SJSA1 (cell line): Measurements from ENCODE around the gene BTBD16. TPM values are rescaled to one million over a fixed set of nuclear protein-coding genes. Genes with fewer than 3 reads are reported as not detected.
A peak's percentile ranks its signal among the peaks of the same experiment; 100 is the strongest.

Source experiments
- DNase-seq, 2 experiments: peaks; one replicate each; pipeline ENCODE4 v3.0.0-alpha.2; 2015 to 2020; ENCODE audit warnings: low spot score in 2 of 2, low read depth in 1 of 2
- H3K27ac ChIP-seq: fragments of 250-450 bp; sonication (Bioruptor Pico); 2 replicates; pipeline ENCODE4 v1.5.1; 2020; ENCODE audit warnings: mild to moderate bottlenecking, moderate library complexity
- H3K27me3 ChIP-seq: fragments of 250-450 bp; sonication (Bioruptor Pico); replicated peaks from 2 replicates; pipeline ENCODE4 v1.5.1; 2020; ENCODE audit warnings: mild to moderate bottlenecking, moderate library complexity
- H3K36me3 ChIP-seq: fragments of 250-450 bp; sonication (Bioruptor Pico); 2 replicates; pipeline ENCODE4 v1.5.1; 2020; ENCODE audit warnings: mild to moderate bottlenecking
- H3K4me1 ChIP-seq: fragments of 250-450 bp; sonication (Bioruptor Pico); replicated peaks from 2 replicates; pipeline ENCODE4 v1.6.1; 2021; ENCODE audit warnings: mild to moderate bottlenecking
- H3K4me3 ChIP-seq: fragments of 250-450 bp; sonication (Bioruptor Pico); 2 replicates; pipeline ENCODE4 v1.5.1; 2020; ENCODE audit warnings: mild to moderate bottlenecking
- H3K9me3 ChIP-seq: fragments of 250-450 bp; sonication (Bioruptor Pico); replicated peaks from 2 replicates; pipeline ENCODE4 v1.5.1; 2020; ENCODE audit warnings: mild to moderate bottlenecking
- total RNA-seq: library from RNA; depleted of rRNA; stranded (reverse); fragments of >200 nt; shearing (Covaris generic); gene quantifications from 2 replicates; pipeline ENCODE4 v1.2.3, GENCODE V29; 2014

Gene BTBD16
- total RNA-seq, 1 experiment from 2014 or later: not detected

DNA sequence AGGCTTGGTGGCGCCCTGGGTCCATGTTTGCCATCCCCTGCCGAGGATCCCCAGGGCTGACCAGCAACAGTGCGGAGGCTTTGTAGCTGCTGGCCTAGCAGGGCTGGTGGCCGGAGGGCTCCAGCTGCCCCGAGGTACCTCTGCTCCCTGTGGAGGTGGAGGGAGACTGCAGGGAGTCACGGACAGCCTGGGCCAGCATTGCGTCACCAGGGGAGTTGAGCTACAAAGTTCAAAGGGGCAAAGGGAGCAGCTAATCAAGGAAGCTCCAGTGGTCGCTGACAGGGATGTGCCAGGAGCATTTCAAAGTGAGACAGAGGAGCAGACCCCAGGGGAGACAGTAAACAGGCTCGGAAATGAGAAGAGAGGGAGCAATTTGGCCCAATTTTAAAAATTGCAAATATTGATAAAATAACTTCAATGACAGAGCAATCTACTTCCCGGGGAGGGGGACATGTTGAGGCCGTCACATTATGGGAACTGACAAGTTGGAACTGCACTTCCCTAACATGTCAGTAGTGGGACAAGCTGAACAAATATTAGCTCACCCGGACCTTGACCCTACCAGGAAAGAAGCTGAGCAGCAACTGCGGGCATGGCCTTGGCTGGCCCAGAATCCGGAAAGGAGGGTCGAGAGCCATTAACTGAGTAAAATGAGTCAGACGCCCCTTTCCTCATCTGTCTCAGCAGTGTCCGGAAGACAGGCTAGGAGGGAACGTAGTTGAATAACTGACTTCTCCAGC, 39.4 kb downstream of the BTBD16 start:
- no peaks in the 10 kb centered on the region for H3K27me3 ChIP-seq

DNA sequence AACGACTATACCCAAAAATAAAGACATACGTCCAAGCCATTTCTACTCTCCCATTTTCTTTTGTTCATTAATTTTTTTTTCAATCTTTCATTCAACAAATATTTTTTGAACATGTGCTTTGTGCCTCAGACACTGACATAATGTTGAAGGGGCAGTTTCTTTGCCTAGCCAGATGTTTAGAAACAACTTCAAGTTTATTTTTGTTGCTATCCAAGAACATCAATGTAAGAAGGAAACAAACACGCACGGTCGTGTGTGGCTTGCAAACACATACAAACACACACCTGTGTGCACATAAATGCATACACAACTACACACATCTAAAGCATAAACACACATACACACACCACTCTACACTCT, 39.9 kb downstream of the BTBD16 start:
- Histone ChIP-seq H3K27me3 (no peaks in the 10 kb centered on the region), H3K27ac (no peak overlapping the region), H3K4me1 (peaks cover 18% of the 10 kb centered on the region), H3K36me3 (no peaks in the 10 kb centered on the region), H3K9me3 (no peaks in the 10 kb centered on the region), H3K4me3 (no peak overlapping the region)
- no peak for DNase-seq

More for the DNA sequence above, 39.4 kb downstream of the BTBD16 start:
- no peak for DNase-seq
- H3K4me1 ChIP-seq: peaks cover 18% of the 10 kb centered on the region
- H3K4me3 ChIP-seq: no peak overlapping the region
- no peaks in the 10 kb centered on the region for H3K36me3 ChIP-seq
- no peaks in the 10 kb centered on the region; the same call in 1 of the 2 replicates for H3K9me3 ChIP-seq
- H3K27ac ChIP-seq: no peak overlapping the region

DNA sequence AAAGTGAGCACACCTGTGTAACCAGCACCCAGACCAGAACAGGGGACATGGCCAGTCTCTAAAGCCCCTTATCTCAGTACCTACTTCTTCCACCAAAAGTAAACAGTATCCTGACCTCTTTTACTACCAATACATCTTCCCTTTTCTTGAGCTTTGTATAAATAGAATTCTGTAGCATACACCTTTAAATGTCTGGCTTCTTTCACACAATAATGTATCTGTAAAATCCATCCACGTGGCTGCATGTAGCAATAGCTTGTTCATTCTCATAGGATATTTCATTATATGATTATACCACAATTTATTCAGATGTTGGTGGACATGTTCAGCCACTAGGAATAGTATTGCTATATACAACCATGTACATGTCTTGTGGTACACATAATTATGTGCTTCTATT, 40.6 kb downstream of the BTBD16 start:
- Histone ChIP-seq H3K4me1 (peaks cover 18% of the 10 kb centered on the region), H3K27ac (no peak overlapping the region), H3K9me3 (no peaks in the 10 kb centered on the region), H3K27me3 (no peaks in the 10 kb centered on the region), H3K36me3 (no peaks in the 10 kb centered on the region), H3K4me3 (no peak overlapping the region)
- DNase-seq: no peak

DNA sequence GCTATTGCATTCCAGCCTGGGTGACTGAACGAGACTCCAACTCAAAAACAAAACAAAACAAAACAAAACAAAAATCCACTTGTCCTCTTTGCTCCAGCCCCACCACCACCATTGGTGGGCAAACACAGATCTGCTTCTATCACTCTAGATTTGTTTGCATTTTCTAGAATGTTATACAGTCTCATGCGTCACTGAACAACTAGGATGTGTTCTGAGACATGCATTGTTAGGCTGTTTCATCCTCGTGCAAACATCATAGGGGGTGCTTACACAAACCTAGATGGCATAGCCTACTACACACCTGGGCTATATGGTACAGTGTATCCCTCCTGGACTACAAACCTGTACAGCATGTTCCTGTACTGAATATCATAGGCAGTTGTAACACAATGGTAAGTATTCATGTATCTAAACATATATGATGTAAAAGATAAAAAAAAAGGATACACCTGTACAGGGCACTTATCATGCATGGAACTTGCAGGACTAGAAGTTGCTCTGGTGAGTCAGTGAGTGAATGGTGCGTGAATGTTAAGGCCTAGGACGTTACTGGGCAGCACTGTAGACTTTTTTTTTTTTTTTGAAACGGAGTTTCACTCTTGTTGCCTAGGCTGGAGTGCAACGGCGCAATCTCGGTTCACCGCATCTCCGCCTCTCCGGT, 45.3 kb downstream of the BTBD16 start:
- Histone ChIP-seq H3K27me3 (no peaks in the 10 kb centered on the region), H3K4me1 (no peaks in the 10 kb centered on the region), H3K27ac (no peak overlapping the region), H3K36me3 (no peaks in the 10 kb centered on the region), H3K9me3 (0 out of 2 replicates have a peak, but pooled peaks cover 2% of the 10 kb centered on the region), H3K4me3 (no peak overlapping the region)
- DNase-seq: no peak

DNA sequence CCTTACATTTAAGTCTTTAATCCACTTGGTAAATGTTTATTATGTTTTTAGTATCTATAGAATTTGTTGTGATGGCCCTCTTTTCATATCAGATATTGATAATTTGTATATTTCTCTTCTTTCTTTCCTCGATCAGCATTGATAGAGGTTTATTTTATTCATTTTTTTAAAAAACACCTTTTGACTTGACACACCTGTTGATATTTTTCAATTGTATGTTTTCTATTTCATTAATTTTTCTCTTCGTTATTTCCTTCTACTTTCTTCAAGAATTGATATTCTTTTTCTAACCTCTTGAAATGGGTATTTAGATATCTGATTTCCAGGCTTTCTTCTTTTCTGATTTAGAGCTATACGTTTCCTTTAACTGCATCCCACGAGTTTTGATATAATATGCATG, 50.9 kb downstream of the BTBD16 start:
- Histone ChIP-seq H3K4me3 (no peak overlapping the region), H3K36me3 (no peaks in the 10 kb centered on the region), H3K9me3 (0 out of 2 replicates have a peak, but pooled peaks cover 2% of the 10 kb centered on the region), H3K27me3 (no peaks in the 10 kb centered on the region), H3K4me1 (no peaks in the 10 kb centered on the region), H3K27ac (no peak overlapping the region)
- DNase-seq: no peak

DNA sequence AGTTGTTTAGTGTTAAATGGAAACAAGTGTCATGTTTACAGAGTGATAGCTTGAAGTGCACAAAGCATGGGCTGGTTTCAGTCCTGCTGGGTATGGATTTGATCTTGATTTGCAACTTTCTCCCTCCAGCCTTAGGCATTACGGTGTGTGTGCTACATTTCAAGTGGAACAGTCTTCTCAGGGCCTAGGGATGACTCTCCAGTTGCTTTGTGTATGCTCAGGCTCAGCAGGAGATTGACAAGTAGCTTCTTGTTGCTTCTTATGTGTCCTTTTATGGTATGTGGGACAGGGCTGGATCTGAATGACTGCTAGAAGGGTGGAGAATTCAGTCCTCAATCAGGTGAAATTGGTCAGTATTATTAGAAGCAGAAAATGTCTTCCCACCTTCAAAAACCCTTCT, 52.1 kb downstream of the BTBD16 start:
- H3K27me3 ChIP-seq: no peaks in the 10 kb centered on the region
- H3K4me1 ChIP-seq: no peaks in the 10 kb centered on the region
- DNase-seq: no peak
- no peaks in the 10 kb centered on the region for H3K36me3 ChIP-seq
- H3K27ac ChIP-seq: no peak overlapping the region
- H3K9me3 ChIP-seq: 0 out of 2 replicates have a peak, but pooled peaks cover 2% of the 10 kb centered on the region
- H3K4me3 ChIP-seq: no peak overlapping the region

DNA sequence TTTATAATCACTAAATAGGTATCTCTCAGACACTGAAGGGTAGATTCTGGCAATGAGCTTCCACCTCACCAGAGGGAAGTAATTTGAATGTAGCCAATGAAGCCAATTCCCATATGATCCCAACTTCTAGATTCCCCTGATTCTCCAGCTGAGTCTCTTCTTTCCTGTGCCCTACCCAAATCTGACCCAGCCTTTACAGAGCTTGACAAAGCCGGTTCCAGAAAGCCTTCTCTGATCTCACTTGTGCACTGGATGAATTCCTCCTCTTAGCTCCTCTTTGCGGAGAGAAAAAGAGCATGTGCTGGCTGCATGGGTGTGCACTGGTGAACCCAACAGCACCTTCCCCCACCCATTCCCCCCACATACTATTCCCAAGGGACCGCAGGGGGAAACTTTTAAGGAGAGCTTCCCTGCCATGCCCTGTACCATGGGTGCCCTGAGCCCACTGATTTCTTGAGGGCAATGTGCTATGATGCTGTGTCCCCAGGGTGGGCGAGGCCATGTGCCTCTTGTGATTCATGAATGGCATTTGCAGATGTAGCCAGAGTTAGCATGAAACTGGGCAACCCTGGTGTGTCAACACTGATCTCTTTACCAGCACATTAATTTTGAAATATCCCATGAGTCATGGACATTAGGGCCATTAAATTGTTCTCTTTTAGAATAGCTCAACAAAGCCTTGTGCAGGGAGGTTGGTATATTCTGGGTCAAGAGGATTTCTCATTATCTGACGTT, 53.0 kb downstream of the BTBD16 start:
- H3K9me3 ChIP-seq: 0 out of 2 replicates have a peak, but pooled peaks cover 2% of the 10 kb centered on the region
- H3K4me3 ChIP-seq: no peak overlapping the region
- no peak overlapping the region for H3K27ac ChIP-seq
- DNase-seq: no peak
- no peaks in the 10 kb centered on the region for H3K36me3 ChIP-seq
- no peaks in the 10 kb centered on the region for H3K4me1 ChIP-seq
- no peaks in the 10 kb centered on the region for H3K27me3 ChIP-seq

DNA sequence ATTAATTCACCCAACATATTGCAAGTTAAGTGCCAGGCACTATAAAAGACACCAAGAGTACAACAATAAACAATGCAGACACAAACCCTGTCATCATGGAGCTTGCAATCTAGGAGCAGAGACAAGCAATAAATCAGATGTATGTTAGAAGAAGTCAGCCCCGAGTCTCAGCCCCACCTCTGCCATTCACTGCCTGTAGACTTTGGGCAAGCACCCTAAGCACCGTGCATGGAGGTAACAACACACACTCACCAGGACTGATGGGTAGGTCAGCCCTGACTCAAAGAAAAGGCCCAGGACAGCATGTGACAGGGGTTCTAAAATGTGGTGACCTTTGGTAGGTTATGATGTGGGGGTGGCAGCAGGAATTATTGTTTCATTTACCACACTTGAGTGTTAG, 54.1 kb downstream of the BTBD16 start:
- H3K27me3 ChIP-seq: no peaks in the 10 kb centered on the region
- H3K4me3 ChIP-seq: no peak overlapping the region
- H3K9me3 ChIP-seq: no peaks in the 10 kb centered on the region
- no peaks in the 10 kb centered on the region for H3K36me3 ChIP-seq
- H3K27ac ChIP-seq: no peak overlapping the region
- peak in 1 of 2 experiments; percentile 19 for DNase-seq
- H3K4me1 ChIP-seq: no peaks in the 10 kb centered on the region

DNA sequence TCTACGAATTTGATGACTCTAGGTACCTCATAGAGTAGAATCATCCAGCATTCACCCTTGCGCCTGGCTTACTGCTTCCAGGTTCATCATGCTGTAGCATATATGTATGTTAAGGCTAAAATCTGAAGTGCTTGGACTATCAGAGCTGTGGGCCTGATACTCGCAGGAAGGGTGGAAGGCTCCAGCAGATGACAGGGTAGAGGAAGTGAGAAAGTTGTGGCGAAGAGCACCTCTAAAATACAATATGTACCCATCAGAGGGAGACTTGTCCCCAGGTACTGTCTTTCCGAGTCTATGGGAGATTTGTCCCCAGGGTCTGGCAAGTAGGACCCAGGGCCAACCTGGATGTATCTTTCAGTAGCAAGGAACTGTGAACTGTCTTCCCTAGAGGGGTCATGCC, 55.3 kb downstream of the BTBD16 start:
- H3K36me3 ChIP-seq: no peaks in the 10 kb centered on the region
- 0 out of 2 replicates have a peak, but pooled peaks cover under 1% of the 10 kb centered on the region for H3K27me3 ChIP-seq
- H3K9me3 ChIP-seq: no peaks in the 10 kb centered on the region
- no peak overlapping the region for H3K4me3 ChIP-seq
- H3K27ac ChIP-seq: no peak overlapping the region
- no peaks in the 10 kb centered on the region for H3K4me1 ChIP-seq
- DNase-seq: peak in 1 of 2 experiments; percentile 3

DNA sequence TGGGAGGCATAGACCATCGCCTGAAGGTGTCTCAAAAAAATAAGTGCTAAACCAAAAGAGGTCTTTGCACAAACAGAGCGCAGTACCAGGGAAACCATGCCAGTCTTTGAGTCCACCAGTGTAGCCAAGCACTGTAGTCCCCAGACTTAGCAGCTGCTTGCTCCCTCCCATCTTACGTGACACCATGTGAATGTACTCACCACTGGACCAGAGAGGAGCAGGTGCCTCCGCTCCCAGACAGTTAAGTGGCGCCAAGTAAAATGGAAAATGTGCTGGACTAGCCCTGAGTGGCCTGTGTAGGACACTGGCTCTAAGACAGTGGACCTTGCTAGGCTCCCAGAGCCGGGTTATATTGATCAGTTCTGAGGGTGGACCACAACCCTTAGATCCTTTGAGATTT, 55.7 kb downstream of the BTBD16 start:
- Histone ChIP-seq H3K4me1 (no peaks in the 10 kb centered on the region), H3K4me3 (no peak overlapping the region), H3K27ac (no peak overlapping the region), H3K27me3 (0 out of 2 replicates have a peak, but pooled peaks cover 3% of the 10 kb centered on the region), H3K9me3 (no peaks in the 10 kb centered on the region), H3K36me3 (no peaks in the 10 kb centered on the region)
- no peak for DNase-seq

DNA sequence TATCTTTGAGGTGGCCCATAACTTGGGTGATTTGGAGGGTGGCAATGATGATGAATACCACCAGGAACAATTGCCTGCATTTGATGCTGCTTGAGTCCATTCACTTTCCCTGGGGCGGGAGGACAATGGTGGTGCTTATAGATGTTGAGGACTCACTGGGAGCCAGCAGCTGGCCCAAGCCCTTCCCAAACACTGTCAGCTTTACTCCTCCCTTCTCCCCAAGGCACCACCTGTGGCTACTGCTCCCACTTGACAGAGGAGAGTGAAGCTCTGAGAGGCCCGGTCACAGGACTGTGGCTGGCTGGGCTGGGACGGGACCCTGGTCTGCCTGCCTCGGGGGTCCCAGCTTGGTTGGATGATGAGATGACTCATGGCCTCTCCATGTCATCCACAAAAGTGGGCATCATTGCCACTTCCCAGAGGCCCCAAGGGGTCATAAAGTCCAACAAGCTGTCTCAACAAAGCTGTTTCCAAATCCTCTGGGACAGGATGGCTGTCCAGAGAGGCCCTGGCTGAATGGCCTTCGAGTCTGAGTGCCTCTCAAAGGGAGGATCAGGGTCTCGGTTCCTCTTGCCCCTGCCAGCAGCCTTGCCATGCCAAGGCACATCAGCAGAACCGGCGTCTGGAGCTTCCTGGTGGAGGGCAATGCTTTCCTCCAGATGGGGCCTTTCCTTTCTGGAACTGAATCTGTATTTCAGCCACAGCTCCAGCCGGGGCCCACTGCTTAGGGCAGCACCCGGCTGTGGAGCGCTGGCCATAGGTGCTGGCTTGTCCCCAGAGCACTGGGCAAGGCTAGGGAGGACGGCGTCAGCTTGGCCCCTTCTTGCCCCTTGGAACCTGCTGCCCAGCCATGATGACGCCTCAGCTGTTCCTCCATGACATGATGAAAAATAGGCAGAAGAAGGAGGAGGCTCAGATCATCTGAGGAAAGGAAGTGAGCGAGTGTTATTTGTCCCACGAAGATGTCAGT, 56.4 kb downstream of the BTBD16 start:
- Histone ChIP-seq H3K27me3 (0 out of 2 replicates have a peak, but pooled peaks cover 3% of the 10 kb centered on the region), H3K36me3 (no peaks in the 10 kb centered on the region), H3K27ac (no peak overlapping the region), H3K9me3 (no peaks in the 10 kb centered on the region), H3K4me3 (no peak overlapping the region), H3K4me1 (no peaks in the 10 kb centered on the region)
- DNase-seq: peak in 1 of 2 experiments; percentile 25

DNA sequence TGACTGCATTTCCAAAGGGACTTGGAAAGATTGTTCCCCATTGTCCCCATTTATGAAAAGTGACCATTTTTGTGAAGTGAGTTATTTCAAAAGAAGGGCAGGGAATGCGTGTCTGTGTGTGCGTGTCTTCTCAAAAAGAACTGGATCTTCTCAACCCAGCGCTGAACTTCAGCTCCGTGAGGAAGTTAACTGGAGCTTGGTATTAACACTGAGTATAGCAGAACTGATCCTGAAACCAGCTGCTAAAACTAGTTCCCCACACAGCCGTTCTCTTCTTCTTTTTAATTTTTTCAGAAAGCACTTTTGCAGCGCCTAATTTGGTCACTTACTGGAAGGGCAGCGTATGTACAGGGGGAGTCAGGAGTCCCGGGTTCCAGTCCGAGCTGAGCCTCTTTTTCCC, 57.6 kb downstream of the BTBD16 start:
- Histone ChIP-seq H3K27me3 (0 out of 2 replicates have a peak, but pooled peaks cover 3% of the 10 kb centered on the region), H3K9me3 (no peaks in the 10 kb centered on the region), H3K27ac (no peak overlapping the region), H3K36me3 (no peaks in the 10 kb centered on the region), H3K4me1 (no peaks in the 10 kb centered on the region), H3K4me3 (no peak overlapping the region)
- DNase-seq: peak in 1 of 2 experiments; percentile 1

DNA sequence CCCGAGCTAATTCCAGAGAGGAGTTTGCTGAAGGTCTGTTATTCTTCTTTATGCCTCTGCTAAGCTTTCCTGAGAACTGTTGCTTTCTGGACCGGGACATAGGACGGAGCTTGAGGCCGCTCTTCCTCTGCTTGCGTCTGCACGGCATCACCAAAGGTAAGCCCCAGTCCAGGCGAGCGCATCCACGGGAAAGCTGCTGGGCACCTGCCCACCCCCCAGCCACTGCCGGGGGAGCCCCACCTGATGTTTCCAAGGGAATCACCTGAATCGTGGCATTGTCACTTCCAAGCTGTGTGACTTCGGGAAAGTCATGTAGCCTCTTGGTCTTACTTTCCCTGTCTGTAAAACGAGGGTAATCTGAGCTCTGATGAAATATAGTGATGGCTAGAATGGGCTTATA, 58.3 kb downstream of the BTBD16 start:
- Histone ChIP-seq H3K36me3 (no peaks in the 10 kb centered on the region), H3K27ac (no peak overlapping the region), H3K9me3 (no peaks in the 10 kb centered on the region), H3K27me3 (0 out of 2 replicates have a peak, but pooled peaks cover 3% of the 10 kb centered on the region), H3K4me3 (no peak overlapping the region), H3K4me1 (no peaks in the 10 kb centered on the region)
- DNase-seq: peak in 1 of 2 experiments; percentile 24
